RWPE1 (cell line): ENCODE measurements around the gene KRT222.

Experiments used
- CTCF ChIA-PET: fragments of 350-600 bp; sonication (Branson Sonifier 250); formaldehyde crosslinking; extraction: SDS; loops from one replicate; lab custom pipeline; 2021; lab: Yijun Ruan, JAX
- POLR2A ChIA-PET: fragments of 400-600 bp; formaldehyde crosslinking; extraction: SDS; loops from one replicate; lab custom pipeline; 2020; ENCODE audit warnings: antibody characterized with exemption; ENCODE audit not compliant: low non-redundant PET; lab: Yijun Ruan, JAX
- DNase-seq: peaks from one replicate; pipeline ENCODE4 v3.0.0; 2012; ENCODE audit warnings: low spot score
- H3K27ac ChIP-seq: fragments of 450-650 bp; 2 replicates; pipeline ENCODE4 v1.5.1; 2017
- TF ChIP-seq, protein P1 (sequence below): fragments of 450-650 bp; conservative IDR thresholded peaks from 2 replicates; pipeline ENCODE4 v1.5.1; 2017; ENCODE audit warnings: low read depth, mild to moderate bottlenecking

Gene KRT222

DNA sequence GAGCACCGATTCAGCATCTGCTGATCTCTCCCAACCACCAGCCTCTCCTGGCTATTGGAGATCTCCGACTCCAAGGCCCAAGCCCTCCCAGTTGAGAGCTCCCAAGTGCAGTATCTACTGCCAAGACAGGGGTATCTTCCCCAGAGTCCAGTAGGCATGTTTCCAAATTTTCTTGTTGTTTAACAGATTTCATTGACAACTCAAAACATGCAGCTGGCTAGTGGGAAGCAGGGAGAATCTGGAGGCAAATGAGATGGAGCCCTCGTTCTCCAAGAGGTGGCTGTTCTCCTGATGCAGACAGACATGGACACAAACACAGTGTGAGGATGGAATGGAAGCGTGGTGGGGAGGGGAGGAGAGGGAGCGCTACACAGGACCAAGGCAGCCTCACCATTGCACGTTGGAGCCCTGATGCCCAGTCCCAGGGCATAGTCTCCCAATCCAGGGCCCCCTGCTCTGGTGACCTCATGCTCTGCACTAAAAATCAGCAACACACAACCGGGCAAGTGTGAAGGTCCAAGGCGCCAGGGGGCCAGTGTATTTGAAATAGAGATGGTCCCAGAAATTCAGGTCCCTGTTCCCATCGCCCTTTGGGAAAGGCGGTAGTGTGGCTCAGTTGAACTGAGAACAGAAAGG is 49.0 kb downstream of the KRT222 start:
- ChIA-PET CTCF (interaction anchor here (0.6 to 1.3 kb wide), 7 partner anchors 8 to 261 kb away, joined by 3 to 6 read pairs (median 4); no protein-coding TSS in a partner anchor), POLR2A (no interaction called here)
- no peak overlapping the region for H3K27ac ChIP-seq
- TF ChIP-seq, protein P1, sequence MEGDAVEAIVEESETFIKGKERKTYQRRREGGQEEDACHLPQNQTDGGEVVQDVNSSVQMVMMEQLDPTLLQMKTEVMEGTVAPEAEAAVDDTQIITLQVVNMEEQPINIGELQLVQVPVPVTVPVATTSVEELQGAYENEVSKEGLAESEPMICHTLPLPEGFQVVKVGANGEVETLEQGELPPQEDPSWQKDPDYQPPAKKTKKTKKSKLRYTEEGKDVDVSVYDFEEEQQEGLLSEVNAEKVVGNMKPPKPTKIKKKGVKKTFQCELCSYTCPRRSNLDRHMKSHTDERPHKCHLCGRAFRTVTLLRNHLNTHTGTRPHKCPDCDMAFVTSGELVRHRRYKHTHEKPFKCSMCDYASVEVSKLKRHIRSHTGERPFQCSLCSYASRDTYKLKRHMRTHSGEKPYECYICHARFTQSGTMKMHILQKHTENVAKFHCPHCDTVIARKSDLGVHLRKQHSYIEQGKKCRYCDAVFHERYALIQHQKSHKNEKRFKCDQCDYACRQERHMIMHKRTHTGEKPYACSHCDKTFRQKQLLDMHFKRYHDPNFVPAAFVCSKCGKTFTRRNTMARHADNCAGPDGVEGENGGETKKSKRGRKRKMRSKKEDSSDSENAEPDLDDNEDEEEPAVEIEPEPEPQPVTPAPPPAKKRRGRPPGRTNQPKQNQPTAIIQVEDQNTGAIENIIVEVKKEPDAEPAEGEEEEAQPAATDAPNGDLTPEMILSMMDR, result no peak; the same call in 1 of the 2 replicates
- DNase-seq, result no peak

DNA sequence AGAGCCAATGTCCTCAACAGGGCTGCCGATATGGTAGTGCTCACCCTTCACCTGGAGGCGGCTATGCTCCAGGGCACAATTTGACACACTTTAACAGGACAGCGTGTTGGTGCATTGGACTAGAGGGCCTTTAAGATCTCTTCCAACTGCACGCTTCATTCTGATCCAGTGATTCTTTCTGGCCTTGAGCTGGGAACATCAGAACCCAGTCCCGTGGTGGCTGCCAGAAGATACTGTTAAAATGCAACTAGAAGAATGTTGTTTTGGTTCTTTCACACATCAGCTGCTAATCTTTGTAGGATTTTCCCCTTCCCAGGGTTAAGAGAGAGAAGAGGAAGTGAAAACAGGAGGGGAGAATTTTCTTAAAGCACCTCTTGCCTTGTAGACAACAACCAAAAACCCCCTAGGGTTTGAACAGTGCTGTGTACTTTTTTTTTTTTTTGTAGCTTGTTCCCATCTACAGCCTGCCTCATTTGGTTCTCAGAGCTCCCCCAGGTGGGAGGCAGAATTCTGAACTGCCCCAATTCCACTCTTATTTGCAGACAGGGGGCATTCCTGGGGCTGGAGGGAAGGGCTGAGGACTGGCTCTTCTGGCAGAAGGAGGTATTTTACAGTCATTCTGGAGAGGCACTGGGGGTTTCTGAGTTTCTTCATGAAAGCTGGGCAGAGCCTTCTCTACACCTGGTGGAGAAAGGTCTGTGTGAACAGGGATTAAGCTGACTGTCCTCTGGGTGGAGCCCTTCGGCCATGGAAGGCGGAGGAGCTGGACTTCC is 49.7 kb downstream of the KRT222 start:
- POLR2A ChIA-PET, result no interaction called here

DNA sequence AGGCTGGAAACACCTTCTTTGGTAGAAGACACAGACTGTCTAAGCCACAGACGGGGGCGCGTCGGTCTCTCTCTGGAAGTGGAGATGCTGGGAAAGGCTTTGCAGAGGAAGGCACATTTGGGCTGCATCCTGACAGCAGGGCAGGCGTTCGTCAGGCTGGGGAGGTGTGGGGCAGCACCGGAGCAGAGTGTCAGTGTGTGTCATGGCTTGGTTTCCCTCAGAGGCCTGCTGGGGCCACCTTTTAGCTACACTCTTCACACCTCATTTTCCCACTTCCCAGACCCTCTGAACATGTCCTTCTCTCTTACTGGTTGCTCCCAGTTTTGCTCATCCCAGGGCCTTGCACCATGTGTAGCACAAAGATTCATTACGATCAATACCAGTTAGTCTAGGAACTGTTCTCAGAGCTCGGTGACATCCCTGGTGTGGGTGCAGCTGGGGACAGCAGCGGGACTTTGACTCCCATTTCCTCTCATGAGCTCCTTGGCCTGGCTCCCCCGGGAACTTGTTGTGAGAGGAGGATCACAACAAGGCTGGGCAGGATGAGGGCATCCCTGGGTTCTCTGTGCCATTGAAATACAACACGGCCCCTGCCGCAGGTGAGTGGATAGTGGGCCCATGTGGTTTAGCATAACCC is 50.4 kb downstream of the KRT222 start:
- DNase-seq, result no peak
- ChIA-PET POLR2A (no interaction called here), CTCF (interaction anchor here (1.2 kb wide), 1 partner anchor 10 kb away, joined by 5 read pairs; no protein-coding TSS in a partner anchor)
- H3K27ac ChIP-seq, result no peak overlapping the region
- TF ChIP-seq, protein P1, result no peak

More for the DNA sequence above, 49.7 kb downstream of the KRT222 start:
- peak; percentile 55 for DNase-seq
- no peak overlapping the region for H3K27ac ChIP-seq
- CTCF ChIA-PET, result interaction anchor here (0.5 to 1.3 kb wide), 8 partner anchors 9 to 260 kb away, joined by 3 to 5 read pairs (median 4); no protein-coding TSS in a partner anchor
- TF ChIP-seq, protein P1, result peak; percentile 13; the same call in 1 of the 2 replicates

DNA sequence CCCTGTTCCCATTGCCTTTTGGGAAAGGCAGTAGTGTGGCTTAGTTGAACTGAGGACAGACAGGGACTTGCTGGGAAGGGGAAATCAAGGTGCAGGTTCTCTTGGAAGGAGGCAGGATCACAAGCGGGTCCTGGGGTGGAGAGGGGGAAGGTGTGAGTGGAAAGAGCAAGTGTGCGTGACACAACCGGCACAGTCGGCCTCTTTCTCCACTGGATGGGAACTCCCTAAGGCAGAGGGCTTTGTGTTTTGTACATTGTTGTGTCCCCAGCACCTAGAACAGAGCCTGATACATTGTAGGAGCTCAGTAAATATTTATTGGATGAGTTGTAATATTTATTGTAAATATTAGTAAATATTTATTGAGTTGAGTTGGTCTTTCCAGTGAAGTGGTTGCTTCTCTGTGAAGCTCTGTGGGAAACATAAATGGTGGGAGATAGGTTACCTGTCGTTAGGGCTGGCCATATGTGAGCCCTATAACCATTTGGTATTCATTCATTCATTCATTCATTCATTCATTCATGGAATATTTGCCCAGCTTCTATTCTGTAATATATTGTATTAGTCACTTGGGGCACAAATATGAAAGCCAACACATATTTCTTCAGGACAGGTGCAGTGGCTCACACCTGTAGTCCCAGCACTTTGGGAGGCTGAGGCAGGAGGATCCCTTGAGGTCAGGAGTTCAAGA is 51.4 kb downstream of the KRT222 start:
- TF ChIP-seq, protein P1, result no peak
- POLR2A ChIA-PET, result no interaction called here
- H3K27ac ChIP-seq, result no peak overlapping the region
- CTCF ChIA-PET, result no interaction called here
- DNase-seq, result no peak

DNA sequence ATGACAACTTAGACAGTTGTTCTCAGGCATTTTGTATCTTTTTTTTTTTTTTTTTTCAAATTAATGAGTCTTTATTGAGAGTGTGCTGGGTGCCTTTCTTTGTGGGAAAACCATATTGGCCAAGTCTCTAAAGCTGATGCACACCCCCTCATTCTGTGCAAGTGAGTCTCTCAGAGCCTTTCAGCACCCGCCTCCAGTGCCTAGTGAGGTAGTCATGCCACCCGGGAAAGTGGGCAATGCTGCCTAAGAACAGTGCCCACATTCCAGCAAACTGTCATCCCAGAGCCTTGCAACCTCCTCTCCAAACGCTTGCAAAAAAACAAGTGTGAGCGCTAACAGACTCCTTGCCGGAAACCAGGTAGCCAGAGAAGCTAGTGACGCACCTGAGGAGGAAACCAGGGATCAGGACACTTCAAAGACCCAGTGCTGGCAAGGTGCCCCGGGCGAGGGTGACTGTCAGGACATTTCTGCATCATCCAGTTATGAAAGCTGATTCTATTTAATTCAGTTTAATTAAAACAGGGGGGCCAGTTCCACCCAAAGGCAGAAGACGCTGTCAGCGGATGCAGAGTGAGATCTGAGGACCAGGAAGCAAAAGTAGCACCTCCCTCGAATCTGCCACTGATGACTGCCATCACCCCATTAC is 52.3 kb downstream of the KRT222 start:
- no peak overlapping the region for H3K27ac ChIP-seq
- no peak for DNase-seq
- POLR2A ChIA-PET, result no interaction called here
- CTCF ChIA-PET, result interaction anchor here (0.5 kb wide), 1 partner anchor 991 kb away, joined by 4 read pairs; no protein-coding TSS in a partner anchor
- TF ChIP-seq, protein P1, result no peak
